ENCODE data around the gene CYBC1. TPM values are rescaled to one million over a fixed set of nuclear protein-coding genes. Genes with fewer than 3 reads are reported as not detected.

Gene CYBC1
- total and polyA plus RNA-seq, 2 donors from 2014 or later = 38.2 to 139 TPM

GRCh38 chr17:82438401-82439193, 12.0 kb downstream of the CYBC1 start:
- intact Hi-C loops (cut with DNase I) = no loop called here
- Histone ChIP-seq H3K9me3 (ENCODE audit: control insufficient read depth in 2 of 3, insufficient read depth in 1 of 3, low read length in 3 of 3) (no peaks in the 10 kb centered on the region), H3K27me3 (ENCODE audit: control insufficient read depth, insufficient read depth, low read length) (no peaks in the 10 kb centered on the region), H3K4me1 (ENCODE audit: control insufficient read depth in 2 of 3, insufficient read depth in 2 of 3, low read depth in 1 of 3, low read length in 3 of 3) (no peaks in the 10 kb centered on the region), H3K9ac (ENCODE audit: low read length in 3 of 3) (no peak overlapping the region), H3K4me3 (ENCODE audit: low read length in 3 of 3) (no peak overlapping the region), H3K36me3 (ENCODE audit: control insufficient read depth in 2 of 3, insufficient read depth in 3 of 3, low read length in 3 of 3) (peaks cover 0 to 8% (median 4%) of the 10 kb centered on the region in 3 donors), H3K27ac (ENCODE audit: low read depth in 2 of 2, low read length in 2 of 2) (no peak overlapping the region)
- DNase-seq (no peak), FAIRE-seq (no peak)
- TF ChIP-seq CTCF (IDR thresholded peaks at IDR 0.05; ENCODE audit: borderline replicate concordance, extremely low read depth, insufficient read depth) = no peak

- H3K36me3 ChIP-seq (ENCODE audit: control insufficient read depth in 2 of 3, insufficient read depth in 3 of 3, low read length in 3 of 3) = peaks cover 0 to 6% (median 4%) of the 10 kb centered on the region in 3 donors
- H3K9ac ChIP-seq (ENCODE audit: low read length in 3 of 3) = no peak overlapping the region
- TF ChIP-seq CTCF (IDR thresholded peaks at IDR 0.05; ENCODE audit: borderline replicate concordance, extremely low read depth, insufficient read depth) = no peak
- no peak overlapping the region for H3K4me3 ChIP-seq (ENCODE audit: low read length in 3 of 3)
- no peaks in the 10 kb centered on the region for H3K9me3 ChIP-seq (ENCODE audit: control insufficient read depth in 2 of 3, insufficient read depth in 1 of 3, low read length in 3 of 3)
- DNase-seq = no peak
- no peaks in the 10 kb centered on the region for H3K27me3 ChIP-seq (ENCODE audit: control insufficient read depth, insufficient read depth, low read length)
- H3K27ac ChIP-seq (ENCODE audit: low read depth in 2 of 2, low read length in 2 of 2) = no peak overlapping the region
- no peaks in the 10 kb centered on the region for H3K4me1 ChIP-seq (ENCODE audit: control insufficient read depth in 2 of 3, insufficient read depth in 2 of 3, low read depth in 1 of 3, low read length in 3 of 3)
- intact Hi-C loops (cut with DNase I) = no loop called here
- FAIRE-seq = no peak
Observed at GRCh38 chr17:82437325-82437668, 13.3 kb downstream of the CYBC1 start.

DNA sequence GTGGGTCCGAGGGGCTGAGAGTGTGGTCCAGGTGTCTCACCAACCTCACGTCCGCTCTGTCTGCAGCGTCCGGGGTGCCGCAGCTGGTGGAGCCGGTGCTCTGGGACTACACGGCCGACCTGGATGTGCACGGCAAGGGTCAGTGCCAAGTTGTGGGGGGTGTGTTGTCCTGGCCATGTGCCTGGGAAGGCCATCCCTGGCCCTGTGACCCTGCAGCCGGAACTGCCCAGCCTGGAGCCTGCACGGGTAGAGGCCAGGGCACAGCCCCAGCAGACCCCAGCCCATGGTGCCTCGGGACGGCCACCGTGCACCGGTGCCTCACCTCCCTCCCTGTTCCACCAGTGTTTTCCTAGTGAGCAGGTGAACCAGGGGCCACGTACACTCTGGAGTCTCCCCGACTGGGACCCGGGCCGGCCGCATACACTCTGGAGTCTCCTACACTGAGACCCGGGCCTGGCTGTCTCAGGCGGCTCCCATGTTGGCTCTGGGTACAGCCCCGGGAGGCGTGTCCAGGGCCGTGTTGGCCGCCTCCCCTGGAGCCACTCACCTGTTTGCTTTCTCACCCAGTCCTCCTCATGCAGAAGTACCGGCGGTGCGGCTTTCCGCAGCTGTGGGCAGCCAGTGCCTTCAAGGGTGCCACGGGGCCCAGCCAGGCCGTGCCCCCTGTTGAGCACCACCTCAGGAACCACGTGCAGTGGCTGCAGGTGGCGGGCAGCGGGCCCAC, 13.8 kb downstream of the CYBC1 start:
- intact Hi-C loops (cut with DNase I) = no loop called here
- Histone ChIP-seq H3K4me3 (ENCODE audit: low read length in 3 of 3) (no peak overlapping the region), H3K4me1 (ENCODE audit: control insufficient read depth in 2 of 3, insufficient read depth in 2 of 3, low read depth in 1 of 3, low read length in 3 of 3) (no peaks in the 10 kb centered on the region), H3K9ac (ENCODE audit: low read length in 3 of 3) (no peak overlapping the region), H3K9me3 (ENCODE audit: control insufficient read depth in 2 of 3, insufficient read depth in 1 of 3, low read length in 3 of 3) (no peaks in the 10 kb centered on the region), H3K27ac (ENCODE audit: low read depth in 2 of 2, low read length in 2 of 2) (no peak overlapping the region), H3K27me3 (ENCODE audit: control insufficient read depth, insufficient read depth, low read length) (no peaks in the 10 kb centered on the region), H3K36me3 (ENCODE audit: control insufficient read depth in 2 of 3, insufficient read depth in 3 of 3, low read length in 3 of 3) (peaks cover 0 to 4% (median 1%) of the 10 kb centered on the region in 3 donors)
- DNase-seq (peak in 1 of 5 donors; percentile 42), FAIRE-seq (no peak)
- TF ChIP-seq CTCF (IDR thresholded peaks at IDR 0.05; ENCODE audit: borderline replicate concordance, extremely low read depth, insufficient read depth) = no peak

Measured in kidney (tissue), 14 donors.